SK-MEL-5 (cell line): ENCODE measurements around the gene TMEM9. TPM values are rescaled to one million over a fixed set of nuclear protein-coding genes. Genes with fewer than 3 reads are reported as not detected.

Experiments used
- DNase-seq: peaks from one replicate; pipeline ENCODE4 v3.0.0-alpha.2; 2016; ENCODE audit warnings: low read depth, low spot score
- in situ Hi-C: cut with HindIII; loops from 2 replicates; pipeline ENCODE4 v1.10.0; 2016; ENCODE audit warnings: low sequenced_read_pairs, high pct_unique_total_duplicates, low pct_unique_long_range_greater_than_20kb
- polyA plus RNA-seq, 2 experiments: library from polyadenylated mRNA; depleted of rRNA; stranded (reverse); fragments of >200 nt; gene quantifications; 2 replicates each; pipeline ENCODE4 v1.2.3, GENCODE V29; 2015
- total RNA-seq: library from RNA; depleted of rRNA; stranded (reverse); fragments of >200 nt; shearing (Covaris generic); gene quantifications from 2 replicates; pipeline ENCODE4 v1.2.3, GENCODE V29; 2014; rRNA removed

The TMEM9 gene
- total RNA-seq = 126 and 132 TPM in 2 replicates
- 135 and 150 TPM in 2 replicates for polyA plus RNA-seq (2015; cell fraction: cytosol; rRNA removed)
- polyA plus RNA-seq (2015; cell fraction: nucleus; rRNA removed) = 63.9 and 75.5 TPM in 2 replicates

DNA sequence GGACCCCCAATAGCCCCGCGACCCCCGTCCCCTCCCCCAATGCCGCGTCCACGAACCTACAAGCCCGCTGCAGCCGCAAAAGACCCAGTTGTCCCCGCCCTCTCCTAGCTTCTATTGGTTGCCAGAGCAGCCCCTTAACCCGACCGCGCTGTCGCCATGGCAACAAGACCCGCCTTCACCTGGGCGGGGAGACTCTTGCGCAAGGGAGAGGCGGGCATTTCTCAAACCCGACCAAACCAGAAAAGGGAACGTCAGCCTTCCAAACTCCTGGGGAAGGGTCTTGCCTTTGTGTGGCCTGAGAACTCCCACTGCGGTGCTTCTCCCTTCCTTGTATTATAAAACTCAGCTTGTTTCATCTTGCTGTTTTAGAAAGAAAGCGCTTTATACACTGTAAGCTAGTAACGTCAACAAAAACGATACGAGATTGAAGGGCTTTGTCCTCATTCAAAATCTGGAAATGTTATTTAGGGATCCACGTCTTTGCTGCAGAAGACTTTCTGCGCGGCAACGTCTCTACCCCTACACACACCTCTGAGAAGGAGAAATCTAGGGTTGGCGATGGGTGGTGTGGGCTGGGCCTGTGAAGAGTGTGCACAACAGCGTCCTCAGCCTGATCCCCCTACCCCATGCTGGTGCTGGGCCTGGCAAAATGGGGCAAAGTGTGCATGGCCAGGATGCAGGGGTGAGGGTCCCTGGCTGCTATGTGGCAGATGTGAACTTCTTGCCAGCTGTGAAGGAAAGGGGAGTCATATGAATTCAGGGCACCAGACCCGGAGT lies at the start of gene TMEM9:
Gene TMEM9 (minus strand): TSS at position 86 of the 777 bp plus-strand sequence. CDS start 551 bp downstream, outside the sequence.
- in situ Hi-C loops = no loop called here
- peak; percentile 94 for DNase-seq

DNA sequence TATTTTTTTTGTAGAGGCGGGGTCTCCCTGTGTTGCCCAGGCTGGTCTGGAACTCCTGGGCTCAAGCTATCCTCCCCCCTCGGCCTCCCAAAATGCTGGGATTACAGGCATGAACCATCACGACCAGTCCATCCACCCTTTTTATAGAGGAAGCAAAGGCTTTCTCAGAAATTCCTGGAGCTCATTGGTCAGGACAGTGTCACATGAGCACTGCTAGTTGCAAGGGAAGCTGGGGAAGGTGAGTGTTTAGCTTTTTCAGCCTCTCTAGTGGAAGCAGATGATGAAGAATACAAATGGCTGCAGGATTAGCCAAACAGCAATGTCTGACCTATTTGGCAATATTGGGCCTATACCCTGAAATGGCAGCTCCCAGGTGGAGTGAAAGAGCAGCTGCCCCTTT lies 44.3 kb upstream of the TMEM9 start:
- in situ Hi-C loops = no loop called here
- DNase-seq = no peak

DNA sequence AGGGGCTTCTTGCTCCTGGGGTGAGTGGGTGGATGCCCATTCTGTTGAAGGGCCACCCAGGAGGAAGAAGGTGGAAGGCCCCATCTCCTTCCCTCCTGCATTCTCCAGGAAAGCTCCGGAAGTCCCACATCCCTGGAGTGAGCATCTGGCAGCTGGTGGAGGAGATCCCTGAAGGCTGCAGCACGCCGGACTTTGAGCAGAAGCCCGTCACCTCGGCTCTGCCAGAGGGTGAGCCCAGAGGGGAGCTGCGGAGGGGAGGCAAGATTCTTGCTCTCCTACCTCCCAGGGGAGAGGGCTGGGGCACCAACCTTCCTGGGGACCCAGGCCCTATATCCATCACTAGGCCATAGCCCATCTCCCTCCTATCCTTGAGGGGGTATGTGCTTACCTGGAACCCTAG lies 39.8 kb upstream of the TMEM9 start:
- in situ Hi-C loops = no loop called here
- no peak for DNase-seq

DNA sequence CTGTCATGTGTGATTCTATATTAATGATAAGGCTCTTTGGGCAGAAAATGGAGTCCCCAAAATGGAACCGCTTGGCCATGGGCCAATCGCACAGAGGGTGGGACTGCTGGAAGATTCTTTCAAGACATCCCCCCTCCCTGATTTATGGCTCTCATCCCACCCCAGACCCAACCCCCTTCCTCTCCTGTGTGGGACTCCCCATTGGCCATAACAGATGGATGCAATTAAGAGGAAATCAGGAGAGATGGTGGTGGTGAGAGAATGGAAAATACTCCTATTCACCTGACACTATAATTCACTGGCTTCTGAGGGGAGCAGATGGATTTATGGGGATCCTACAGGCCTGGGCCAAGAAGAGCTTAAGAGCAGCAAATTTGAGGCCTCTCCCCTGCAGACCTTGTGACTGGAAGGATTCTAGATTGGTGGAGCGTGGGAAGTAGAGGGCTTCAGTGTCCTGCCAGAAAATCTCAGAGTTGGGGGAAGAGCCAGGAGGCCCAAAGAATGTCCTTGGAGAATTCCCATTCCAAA lies 38.1 kb upstream of the TMEM9 start:
- in situ Hi-C loops = no loop called here
- DNase-seq = no peak

DNA sequence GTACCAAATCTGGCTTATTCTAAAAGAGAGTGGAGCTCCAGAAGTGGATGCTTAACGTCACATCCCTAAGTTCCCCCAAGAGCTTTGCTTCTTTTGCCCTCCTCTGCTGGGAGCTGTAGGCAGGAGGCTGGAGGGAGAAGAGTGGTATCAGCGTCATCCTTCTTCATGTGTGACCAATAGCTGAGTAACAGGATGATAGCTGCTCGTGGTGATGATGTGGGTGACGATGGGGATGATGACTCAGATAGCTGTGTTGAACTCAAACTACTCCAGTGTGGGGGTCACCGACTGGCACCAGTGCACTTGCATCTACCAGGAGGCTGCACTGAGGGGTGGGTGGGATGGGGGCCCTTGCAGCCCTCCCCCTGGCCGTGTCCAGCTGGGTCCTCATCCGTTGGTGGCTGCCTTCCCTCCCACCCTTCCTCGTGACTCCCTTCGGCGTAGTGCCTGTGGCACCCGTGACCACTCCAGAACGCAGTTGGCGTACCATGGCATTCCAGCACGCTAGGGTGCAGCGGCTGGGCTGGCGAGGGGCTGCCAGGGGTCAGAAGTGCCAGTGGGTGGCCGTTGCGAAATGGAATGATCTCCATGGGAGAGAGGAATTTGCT lies 37.5 kb upstream of the TMEM9 start:
- in situ Hi-C loops = no loop called here
- DNase-seq = peak; percentile 27

DNA sequence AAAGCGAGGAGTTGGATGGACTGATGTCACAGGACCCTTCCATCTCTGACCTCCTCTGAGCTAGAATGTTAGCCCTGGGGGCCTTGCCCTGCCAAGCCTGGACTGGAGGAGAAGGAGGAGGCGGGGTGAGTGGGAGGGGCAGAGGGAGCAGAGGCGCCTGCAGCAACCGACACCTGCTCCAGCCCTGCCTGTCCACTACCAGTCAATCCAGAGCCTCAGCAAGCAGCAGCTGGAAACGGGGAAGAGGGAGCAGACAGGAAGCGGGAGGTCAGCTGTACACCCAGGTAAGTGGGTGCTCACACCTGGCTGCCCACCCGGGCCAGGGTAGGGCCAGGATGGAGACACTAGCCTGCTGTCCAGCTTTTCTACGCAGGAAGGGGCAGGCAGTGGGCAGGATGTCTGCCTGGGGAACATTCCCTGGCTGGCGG lies 36.4 kb upstream of the TMEM9 start, which contains the start of gene IGFN1:
Gene IGFN1 (plus strand): TSS at position 201 of the 428 bp plus-strand sequence. CDS start 2,470 bp downstream, outside the sequence.
- no peak for DNase-seq
- in situ Hi-C loops = no loop called here

DNA sequence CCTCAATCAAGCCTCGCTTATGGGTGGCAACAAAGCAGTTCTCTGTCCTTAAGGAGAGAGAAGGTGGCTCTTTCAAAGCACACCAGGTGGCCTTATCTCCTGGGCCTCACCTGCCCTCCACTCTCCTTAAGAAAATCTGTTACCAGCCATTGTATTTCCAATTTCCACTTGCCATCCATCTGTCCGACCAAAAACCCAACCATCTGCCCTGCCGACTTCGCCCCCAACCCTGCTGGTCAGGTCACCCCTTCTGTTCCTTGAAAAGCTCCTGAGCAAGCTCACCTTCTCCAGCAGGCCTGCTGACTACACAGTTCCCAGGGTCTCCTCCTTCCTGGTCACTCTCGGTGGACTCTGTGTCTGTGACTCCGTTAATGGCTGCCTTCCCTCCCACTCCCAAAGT lies 35.7 kb upstream of the TMEM9 start:
- no peak for DNase-seq
- in situ Hi-C loops = no loop called here

DNA sequence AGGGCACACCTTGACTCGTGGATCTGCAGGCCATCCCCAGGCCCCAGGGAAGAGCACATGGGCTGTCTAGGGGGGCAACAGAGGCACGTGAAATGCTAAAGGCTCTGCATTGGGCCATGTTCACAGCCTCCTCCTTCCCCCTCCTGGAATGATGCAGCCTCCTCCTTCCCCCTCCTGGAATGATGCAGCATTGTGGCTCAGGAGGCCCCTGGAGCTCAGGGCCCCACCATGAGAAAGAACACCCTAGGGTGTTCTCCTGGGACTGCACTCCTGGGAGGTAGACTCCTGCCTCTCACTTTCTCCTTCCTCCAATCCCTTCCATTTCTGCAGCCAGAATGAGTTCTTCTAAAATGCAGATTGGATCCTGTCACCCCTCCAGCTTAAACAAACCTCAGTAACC lies 34.8 kb upstream of the TMEM9 start:
- in situ Hi-C loops = no loop called here
- DNase-seq = no peak

DNA sequence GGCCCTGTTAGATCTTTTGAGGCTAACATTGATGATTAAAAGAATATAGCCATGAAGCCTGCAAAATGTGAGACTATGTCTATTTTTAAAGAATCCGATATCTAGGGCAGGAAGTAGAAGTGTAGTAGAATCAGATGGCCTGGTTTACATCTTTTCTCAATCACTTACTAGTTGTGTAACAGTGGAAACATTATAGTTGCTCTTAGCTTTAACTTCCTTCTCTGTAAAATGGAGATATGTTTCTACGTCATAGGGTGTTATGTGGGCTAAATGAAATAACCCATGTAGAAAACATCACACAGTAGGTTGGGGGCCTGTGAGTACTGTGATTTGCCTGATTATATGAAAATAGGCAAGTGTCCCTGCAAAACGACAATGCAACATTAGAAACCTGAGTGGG lies 31.9 kb upstream of the TMEM9 start:
- DNase-seq = no peak
- in situ Hi-C loops = no loop called here

DNA sequence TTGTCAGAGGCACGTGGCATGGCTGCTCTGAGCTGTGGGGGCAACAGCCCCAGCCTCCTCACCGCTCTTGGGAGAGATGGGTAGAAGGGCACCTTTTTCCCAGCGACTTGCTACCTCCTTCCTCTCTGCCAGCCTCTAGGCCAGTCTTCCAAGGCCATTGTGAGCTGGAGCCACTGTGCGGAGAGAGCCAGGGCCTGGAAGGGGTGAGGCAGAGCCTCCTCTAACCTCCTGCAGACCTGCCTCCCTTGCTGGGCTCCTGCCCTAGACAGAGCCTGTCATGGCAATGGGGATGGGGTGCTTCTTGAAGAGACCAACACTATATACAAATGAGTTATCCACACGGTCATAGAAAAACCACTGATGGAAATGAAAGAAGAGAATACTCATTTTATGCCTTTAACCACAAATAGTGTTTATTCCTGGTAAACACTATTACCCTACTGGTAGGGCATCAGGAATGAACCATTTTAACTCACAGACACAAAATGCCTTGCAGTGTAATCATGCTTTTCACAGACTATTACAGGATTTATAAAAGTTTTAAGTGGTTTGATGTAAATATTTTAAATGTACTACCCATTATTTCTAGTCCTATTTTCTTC lies 31.4 kb upstream of the TMEM9 start:
- in situ Hi-C loops = no loop called here
- DNase-seq = no peak

DNA sequence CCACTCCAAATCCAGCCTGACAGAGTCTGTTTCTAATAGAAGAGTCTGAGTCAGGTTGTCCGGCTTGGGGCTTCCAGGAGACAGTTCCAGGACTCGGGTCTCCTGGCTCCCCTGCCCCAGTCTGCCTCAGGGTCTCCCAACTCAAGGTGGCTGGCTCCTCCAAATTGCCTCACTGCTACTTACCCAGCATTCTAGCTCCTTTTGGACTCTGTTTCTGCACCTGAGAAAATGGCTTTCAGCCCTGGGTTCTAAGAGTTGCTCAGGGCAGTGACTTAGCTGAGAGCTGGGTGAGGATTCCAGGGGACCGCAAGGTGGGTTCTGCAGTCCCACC lies 30.8 kb upstream of the TMEM9 start:
- DNase-seq = no peak
- in situ Hi-C loops = no loop called here

DNA sequence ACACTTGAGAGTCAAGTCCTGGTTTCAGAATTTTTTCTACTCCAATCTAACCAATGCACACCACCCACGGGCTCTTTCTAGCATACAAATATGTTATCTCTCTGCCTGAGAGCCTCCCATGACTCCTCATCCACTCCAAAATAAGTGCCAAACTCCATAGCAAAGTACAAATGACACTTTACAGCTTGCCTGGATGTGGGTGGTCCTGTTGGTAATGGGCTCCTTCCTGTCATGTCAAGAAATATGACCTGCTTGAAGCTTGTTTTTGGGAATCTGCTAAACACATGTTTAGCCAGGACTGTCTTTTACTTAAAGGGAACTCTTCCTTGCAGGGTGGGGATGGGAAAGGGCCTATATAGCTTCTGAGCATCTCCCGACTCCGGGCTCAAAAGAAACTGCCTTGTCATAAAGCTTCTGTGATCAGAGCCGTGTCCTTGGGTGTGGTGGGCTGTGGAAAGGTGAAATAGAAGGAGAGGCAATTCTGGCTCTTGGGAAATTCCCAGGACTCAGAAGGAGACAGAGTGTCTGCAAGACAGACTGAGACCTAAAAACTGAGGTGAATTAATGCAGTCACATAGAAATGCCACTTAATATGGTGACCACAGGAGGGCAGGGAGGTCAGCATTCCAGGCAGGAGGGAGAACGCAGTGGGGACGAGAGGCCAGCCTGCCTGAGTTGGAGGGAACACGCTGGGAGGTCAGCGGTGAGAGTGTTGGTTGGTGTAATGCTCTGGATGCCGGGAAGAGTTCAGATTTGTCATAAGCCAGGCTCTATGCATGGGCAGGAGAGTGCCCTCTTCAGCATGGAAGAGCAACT lies 30.2 kb upstream of the TMEM9 start:
- peak; percentile 82 for DNase-seq
- in situ Hi-C loops = no loop called here

DNA sequence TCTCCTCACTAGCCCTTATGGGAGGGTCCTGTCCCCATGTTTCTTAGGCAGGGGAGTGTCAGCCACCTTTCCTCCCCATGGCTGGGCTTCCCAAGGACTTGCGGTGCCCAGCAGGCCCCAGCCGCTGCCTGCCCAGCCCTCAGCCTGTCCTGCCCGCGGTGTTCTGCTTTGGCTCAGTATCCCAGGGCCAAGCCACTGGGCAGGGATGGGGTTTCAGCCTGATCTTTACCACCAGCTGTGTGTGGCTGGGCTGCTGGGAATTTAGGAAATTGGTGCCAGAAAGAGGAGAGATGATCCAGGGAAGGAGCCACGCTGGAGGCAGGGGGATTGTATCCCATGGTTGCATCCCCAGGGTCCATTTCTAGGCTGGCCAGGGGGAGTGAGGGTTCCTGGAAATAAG lies 29.5 kb upstream of the TMEM9 start:
- in situ Hi-C loops = no loop called here
- DNase-seq = no peak

DNA sequence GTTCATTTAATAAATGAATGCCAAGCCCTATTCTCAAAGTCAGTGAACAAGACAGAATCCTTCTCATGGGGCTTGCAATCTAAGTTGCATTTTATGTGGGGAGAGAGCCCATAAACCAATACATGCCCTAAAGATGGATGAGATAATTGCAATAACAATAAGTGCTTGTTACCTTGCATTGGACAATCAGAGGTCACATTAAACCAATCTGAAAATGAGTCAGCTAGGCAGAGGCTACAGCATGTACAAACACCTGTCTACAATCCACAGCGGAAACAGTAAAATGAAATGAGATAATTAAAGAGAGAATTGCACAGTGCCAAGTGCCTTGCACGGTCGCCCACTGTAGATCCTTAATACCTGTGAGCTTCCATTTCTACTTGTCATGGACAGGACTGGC lies 28.9 kb upstream of the TMEM9 start:
- in situ Hi-C loops = no loop called here
- DNase-seq = no peak

DNA sequence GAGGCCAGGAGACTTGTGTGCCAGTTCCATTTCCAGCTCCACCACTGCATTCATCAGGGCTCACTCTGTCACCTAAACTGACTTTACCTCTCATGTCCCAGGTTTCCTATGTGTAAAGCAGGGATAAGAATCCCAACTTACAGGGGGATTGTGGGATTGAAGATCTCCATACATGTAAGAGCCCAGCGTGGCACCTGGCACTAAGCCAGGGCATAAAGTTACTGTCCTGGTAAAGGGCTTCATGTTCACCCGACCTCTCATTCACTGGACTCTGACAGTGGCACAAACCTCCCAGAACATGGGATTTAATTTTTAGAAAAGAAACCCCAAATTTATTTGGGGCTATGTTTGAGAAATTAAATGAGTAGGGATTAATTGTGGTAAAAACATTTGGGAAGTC lies 27.5 kb upstream of the TMEM9 start:
- in situ Hi-C loops = no loop called here
- no peak for DNase-seq

DNA sequence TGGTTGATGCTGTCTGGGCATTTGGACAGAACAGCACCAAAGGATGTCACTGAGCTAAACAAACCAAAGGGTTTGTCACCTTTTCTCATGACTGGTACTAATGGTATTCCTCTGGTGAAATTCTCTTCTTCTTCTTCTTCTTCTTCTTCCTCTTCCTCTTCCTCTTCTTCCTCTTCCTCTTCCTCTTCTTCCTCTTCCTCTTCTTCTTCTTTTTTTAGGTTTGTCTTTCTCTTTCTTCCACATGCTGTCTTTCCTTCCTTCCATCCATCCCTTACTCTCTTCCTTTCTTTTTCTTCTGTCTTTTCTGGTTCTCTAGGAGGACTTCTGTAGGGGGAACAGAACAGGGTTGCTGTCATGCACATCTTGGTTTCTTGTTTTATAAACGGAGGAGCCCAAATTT lies 27.0 kb upstream of the TMEM9 start:
- no peak for DNase-seq
- in situ Hi-C loops = no loop called here

DNA sequence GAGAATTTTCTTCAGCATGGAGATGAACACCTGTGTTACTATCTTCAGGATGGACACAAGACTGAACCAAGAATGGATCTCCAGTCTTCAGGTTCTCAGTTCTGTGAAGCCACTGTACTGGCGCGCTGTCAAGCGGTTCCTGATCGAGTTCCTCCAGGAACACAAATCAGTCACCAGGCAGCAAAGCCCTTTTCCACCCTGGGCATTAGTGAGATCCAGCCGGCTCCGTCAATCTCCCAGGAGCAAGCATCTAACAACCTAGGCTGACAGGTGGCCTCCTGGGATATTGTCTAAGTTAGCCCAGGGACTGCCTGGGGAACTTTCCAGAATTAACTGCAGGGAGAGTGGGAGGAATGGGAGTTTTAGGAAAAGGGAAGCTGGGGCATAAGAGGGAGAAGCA lies 26.6 kb upstream of the TMEM9 start:
- DNase-seq = no peak
- in situ Hi-C loops = no loop called here

DNA sequence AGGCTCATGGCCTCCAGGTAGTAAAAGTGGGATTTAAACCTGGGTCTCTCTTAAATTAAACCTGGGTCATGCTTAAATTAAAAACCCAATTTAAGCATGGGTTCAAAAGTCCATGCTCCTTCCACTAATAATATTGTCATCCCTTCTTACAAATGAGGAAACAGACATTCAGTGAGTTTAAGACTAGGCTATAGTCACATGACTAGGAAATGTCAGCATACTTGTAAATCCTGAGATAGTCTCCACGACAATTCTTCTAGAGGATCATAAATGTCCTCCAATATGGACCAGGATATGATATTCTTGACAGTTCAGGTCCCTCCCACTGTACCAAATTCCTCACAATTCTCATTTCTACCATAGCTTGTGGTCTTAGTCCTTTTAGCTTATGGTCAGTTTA lies 25.9 kb upstream of the TMEM9 start:
- in situ Hi-C loops = no loop called here
- no peak for DNase-seq
